Measurements from ENCODE around the gene HIF3A. TPM values are rescaled to one million over a fixed set of nuclear protein-coding genes. Genes with fewer than 3 reads are reported as not detected.

HIF3A gene
- total RNA-seq, 2 donors from 2014 or later: 41.6 to 71.9 TPM

- H3K4me1 Mint-ChIP-seq: peaks cover 5% of the 10 kb centered on the region
- H3K4me3 ChIP-seq (ENCODE audit: low read length): no peak overlapping the region
- no peaks in the 10 kb centered on the region for H3K27me3 ChIP-seq (ENCODE audit: control insufficient read depth, insufficient read depth, low read length, poor library complexity, severe bottlenecking)
- DNase-seq: no peak
- peaks cover 28% of the 10 kb centered on the region for H3K9me3 ChIP-seq (ENCODE audit: control insufficient read depth, low read length)
- no peak overlapping the region for H3K4me3 Mint-ChIP-seq
- 90% methylated on average over 3 of the region's 3 CpGs; no CpG with 5 or more reads in 1 of the 2 experiments for WGBS, 2 experiments (ENCODE audit: insufficient coverage in 1 of 2, insufficient read length in 1 of 2)
- peaks cover 31% of the 10 kb centered on the region for H3K9me3 Mint-ChIP-seq
- H3K27me3 Mint-ChIP-seq (ENCODE audit: insufficient read depth): no peaks in the 10 kb centered on the region
- H3K4me1 ChIP-seq (ENCODE audit: control insufficient read depth, insufficient read depth, low read length): no peaks in the 10 kb centered on the region
- no peak overlapping the region for H3K27ac Mint-ChIP-seq
- no peak overlapping the region for H3K9ac ChIP-seq (ENCODE audit: extremely low read depth, low read length, poor library complexity, severe bottlenecking)
- peaks cover 63% of the 10 kb centered on the region for H3K36me3 Mint-ChIP-seq (ENCODE audit: low read depth)
- H3K27ac ChIP-seq (ENCODE audit: low read depth, low read length): no peak overlapping the region
- peaks cover 34% of the 10 kb centered on the region for H3K36me3 ChIP-seq (ENCODE audit: control insufficient read depth, insufficient read depth, low read length)
- TF ChIP-seq CTCF (conservative IDR thresholded peaks at IDR 0.05): no peak
Measured at GRCh38 chr19:46306501-46306900, 9.7 kb downstream of the HIF3A start.

- H3K9ac ChIP-seq (ENCODE audit: extremely low read depth, low read length, poor library complexity, severe bottlenecking): no peak overlapping the region
- TF ChIP-seq CTCF (conservative IDR thresholded peaks at IDR 0.05): no peak
- peaks cover 2% of the 10 kb centered on the region for H3K4me1 Mint-ChIP-seq
- H3K27ac Mint-ChIP-seq: no peak overlapping the region
- no peak overlapping the region for H3K27ac ChIP-seq (ENCODE audit: low read depth, low read length)
- peaks cover 80% of the 10 kb centered on the region for H3K36me3 Mint-ChIP-seq (ENCODE audit: low read depth)
- H3K9me3 ChIP-seq (ENCODE audit: control insufficient read depth, low read length): peaks cover 28% of the 10 kb centered on the region
- DNase-seq: no peak
- no peak overlapping the region for H3K4me3 Mint-ChIP-seq
- H3K27me3 Mint-ChIP-seq (ENCODE audit: insufficient read depth): no peaks in the 10 kb centered on the region
- peaks cover 50% of the 10 kb centered on the region for H3K36me3 ChIP-seq (ENCODE audit: control insufficient read depth, insufficient read depth, low read length)
- H3K27me3 ChIP-seq (ENCODE audit: control insufficient read depth, insufficient read depth, low read length, poor library complexity, severe bottlenecking): no peaks in the 10 kb centered on the region
- no peak overlapping the region for H3K4me3 ChIP-seq (ENCODE audit: low read length)
- no peaks in the 10 kb centered on the region for H3K4me1 ChIP-seq (ENCODE audit: control insufficient read depth, insufficient read depth, low read length)
- H3K9me3 Mint-ChIP-seq: peaks cover 31% of the 10 kb centered on the region
- WGBS, 2 experiments (ENCODE audit: insufficient coverage in 1 of 2, insufficient read length in 1 of 2): 99 to 100% methylated on average over 9 to 15 of the region's 15 CpGs
Measured at GRCh38 chr19:46308510-46308909, 11.7 kb downstream of the HIF3A start.

GRCh38 chr19:46309056-46309455 lies 12.2 kb downstream of the HIF3A start:
- Histone ChIP-seq H3K4me1 (ENCODE audit: control insufficient read depth, insufficient read depth, low read length) (no peaks in the 10 kb centered on the region), H3K27me3 (ENCODE audit: control insufficient read depth, insufficient read depth, low read length, poor library complexity, severe bottlenecking) (no peaks in the 10 kb centered on the region), H3K27ac (ENCODE audit: low read depth, low read length) (no peak overlapping the region), H3K9me3 (ENCODE audit: control insufficient read depth, low read length) (peaks cover 28% of the 10 kb centered on the region), H3K4me3 (ENCODE audit: low read length) (no peak overlapping the region), H3K36me3 (ENCODE audit: control insufficient read depth, insufficient read depth, low read length) (peaks cover 51% of the 10 kb centered on the region), H3K9ac (ENCODE audit: extremely low read depth, low read length, poor library complexity, severe bottlenecking) (no peak overlapping the region)
- no peak overlapping the region for H3K27ac Mint-ChIP-seq
- no peaks in the 10 kb centered on the region for H3K4me1 Mint-ChIP-seq
- no peak overlapping the region for H3K4me3 Mint-ChIP-seq
- TF ChIP-seq CTCF (conservative IDR thresholded peaks at IDR 0.05): no peak
- H3K9me3 Mint-ChIP-seq: peaks cover 31% of the 10 kb centered on the region
- DNase-seq: no peak
- WGBS, 2 experiments (ENCODE audit: insufficient coverage in 1 of 2, insufficient read length in 1 of 2): 87 to 88% methylated on average over 9 to 10 of the region's 10 CpGs
- no peaks in the 10 kb centered on the region for H3K27me3 Mint-ChIP-seq (ENCODE audit: insufficient read depth)
- peaks cover 82% of the 10 kb centered on the region for H3K36me3 Mint-ChIP-seq (ENCODE audit: low read depth)

All from endodermal cell (in vitro differentiated cells).